Heart left ventricle (tissue), 13 donors: Measurements from ENCODE around the gene DHX30.

ENCODE experiments used
- POLR2A ChIP-seq, 2 donors: fragments of 450-650 bp; IDR thresholded peaks; one replicate each; pipeline ENCODE4 v1.6.1; 2017; ENCODE audit warnings: antibody characterized with exemption in 2 of 2, mild to moderate bottlenecking in 2 of 2, moderate library complexity in 2 of 2
- TF ChIP-seq, protein P1 (sequence below), 12 donors: fragments of 200-600 bp; sonication (generic) in 4 of 12; IDR thresholded peaks; one replicate each; pipeline versions ENCODE4 v1.5.0 to v1.8.0; 2018 to 2022; ENCODE audit warnings: antibody characterized with exemption in 12 of 12, mild to moderate bottlenecking in 5 of 12
- donor health status: ischemic (EF 13 %, LVEDD 7.1; RV severe dilation, severe dysfunction).
- donor health status: DM: no; HTN: yes; CAD: no.
- donor health status: DM: no; HTN: no; CAD: no.
- donor health status: ischemic (EF 25% LVEDD 6.9; RV normal size, moderate dysfunction).
- donor health status: ischemic (EF 25% LVEDD 5.7; RV mildly dilated, moderate dysfunction).
- donor health status: ischemic (EF 35%, LVEDD 5.7; RV mildly dilated, moderate dysfunction).
- donor health status: nonischemic (EF 11% LVEDD 7.7; RV severe dilation, severe dysfunction).
- donor health status: DM: yes; HTN: yes; CAD: no.
- donor health status: PGD.
- donor health status: ischemic (EF 29% LVEDD 5.4; RV normal size, mild dysfunction).
- donor health status: nonischemic (EF 23%, LVEDD 6.1; RV moderate dilation, normal function).

DNA sequence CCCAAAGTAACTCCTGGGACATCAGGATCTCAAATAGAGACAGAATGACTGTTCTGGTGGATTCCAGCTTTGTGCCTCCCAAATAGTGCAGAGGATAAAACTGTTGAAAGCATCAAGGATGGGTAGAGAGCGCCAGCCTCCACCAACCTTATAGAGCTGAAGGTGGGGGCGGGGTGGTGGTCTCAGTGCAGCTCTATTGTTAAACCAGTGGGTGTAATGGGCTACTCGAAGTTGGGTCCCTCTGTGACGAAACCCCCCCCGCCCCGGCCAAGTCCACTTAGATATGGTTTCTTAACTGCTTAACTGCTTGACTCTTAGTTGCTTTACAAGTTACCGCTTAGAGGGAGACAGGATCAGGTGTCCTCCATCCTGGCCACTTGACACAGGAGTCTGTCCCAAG lies 22.7 kb downstream of the DHX30 start:
- TF ChIP-seq, protein P1, sequence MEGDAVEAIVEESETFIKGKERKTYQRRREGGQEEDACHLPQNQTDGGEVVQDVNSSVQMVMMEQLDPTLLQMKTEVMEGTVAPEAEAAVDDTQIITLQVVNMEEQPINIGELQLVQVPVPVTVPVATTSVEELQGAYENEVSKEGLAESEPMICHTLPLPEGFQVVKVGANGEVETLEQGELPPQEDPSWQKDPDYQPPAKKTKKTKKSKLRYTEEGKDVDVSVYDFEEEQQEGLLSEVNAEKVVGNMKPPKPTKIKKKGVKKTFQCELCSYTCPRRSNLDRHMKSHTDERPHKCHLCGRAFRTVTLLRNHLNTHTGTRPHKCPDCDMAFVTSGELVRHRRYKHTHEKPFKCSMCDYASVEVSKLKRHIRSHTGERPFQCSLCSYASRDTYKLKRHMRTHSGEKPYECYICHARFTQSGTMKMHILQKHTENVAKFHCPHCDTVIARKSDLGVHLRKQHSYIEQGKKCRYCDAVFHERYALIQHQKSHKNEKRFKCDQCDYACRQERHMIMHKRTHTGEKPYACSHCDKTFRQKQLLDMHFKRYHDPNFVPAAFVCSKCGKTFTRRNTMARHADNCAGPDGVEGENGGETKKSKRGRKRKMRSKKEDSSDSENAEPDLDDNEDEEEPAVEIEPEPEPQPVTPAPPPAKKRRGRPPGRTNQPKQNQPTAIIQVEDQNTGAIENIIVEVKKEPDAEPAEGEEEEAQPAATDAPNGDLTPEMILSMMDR (IDR thresholded peaks at IDR 0.05), result no peak
- TF ChIP-seq POLR2A (IDR thresholded peaks at IDR 0.05), result no peak
